PC-3 (cell line): ENCODE results near the gene SLC16A9. TPM values are rescaled to one million over a fixed set of nuclear protein-coding genes. Genes with fewer than 3 reads are reported as not detected.

Source experiments
- ATAC-seq: fragments of 200-7000 bp; cut with Tn5 transposase; 2 replicates; pipeline ENCODE4 v1.9.1; 2020; ENCODE audit warnings: mild to moderate bottlenecking, moderate library complexity
- BruUV-seq: library from RNA; stranded (reverse); fragments of 400-500 nt; replicated peaks from 2 replicates; lab custom pipeline; 2021; lab: Mats Ljungman, UMichigan
- CTCF ChIA-PET: fragments of 300-600 bp; sonication (Branson Sonifier 250); formaldehyde crosslinking; loops from one replicate; lab custom pipeline; 2022; ENCODE audit warnings: antibody characterized with exemption; lab: Charles Lee
- POLR2A ChIA-PET: fragments of 300-600 bp; sonication (Branson Sonifier 250); formaldehyde crosslinking; loops from one replicate; lab custom pipeline; 2022; ENCODE audit warnings: antibody characterized with exemption; ENCODE audit not compliant: unreplicated experiment; lab: Charles Lee
- DNase-seq: peaks from one replicate; pipeline ENCODE4 v3.0.0-alpha.2; 2015
- H2AFZ ChIP-seq: fragments of 300-600 bp; sonication (generic); 2 replicates; pipeline ENCODE4 v1.6.0; 2016; ENCODE audit warnings: antibody characterized with exemption, low read length
- H3F3A ChIP-seq: fragments of 300-600 bp; sonication (generic); one replicate; pipeline ENCODE4 v1.6.0; 2017; ENCODE audit warnings: antibody characterized with exemption, low read length, control low read depth, mild to moderate bottlenecking; ENCODE audit not compliant: unreplicated experiment
- H3K27ac ChIP-seq: fragments of 300-600 bp; sonication (generic); 2 replicates; pipeline ENCODE4 v1.5.1; 2016; ENCODE audit warnings: mild to moderate bottlenecking, low read length
- H3K27me3 ChIP-seq: fragments of 300-600 bp; sonication (generic); 2 replicates; pipeline ENCODE4 v1.6.1; 2016; ENCODE audit warnings: low read length, mixed read lengths
- H3K36me3 ChIP-seq: fragments of 300-600 bp; sonication (generic); 2 replicates; pipeline ENCODE4 v1.6.1; 2016; ENCODE audit warnings: low read depth, mixed run types, low read length, mixed read lengths
- H3K4me1 ChIP-seq: fragments of 300-600 bp; sonication (generic); 2 replicates; pipeline ENCODE4 v1.5.1; 2016; ENCODE audit warnings: low read length; ENCODE audit not compliant: insufficient read depth
- H3K4me2 ChIP-seq: fragments of 300-600 bp; sonication (generic); 2 replicates; pipeline ENCODE4 v1.6.0; 2016; ENCODE audit warnings: low read length
- H3K4me3 ChIP-seq: fragments of 300-600 bp; sonication (generic); 2 replicates; pipeline ENCODE4 v1.5.1; 2016; ENCODE audit warnings: mild to moderate bottlenecking, low read length, mixed read lengths
- H3K79me2 ChIP-seq: fragments of 300-600 bp; sonication (generic); 2 replicates; pipeline ENCODE4 v1.6.1; 2017; ENCODE audit warnings: low read length, mixed read lengths
- H3K9ac ChIP-seq: fragments of 300-600 bp; sonication (generic); 2 replicates; pipeline ENCODE4 v1.6.0; 2016; ENCODE audit warnings: mild to moderate bottlenecking, low read length
- H3K9me2 ChIP-seq: fragments of 300-600 bp; sonication (generic); replicated peaks from 2 replicates; pipeline ENCODE4 v1.6.1; 2016; ENCODE audit warnings: mixed run types, low read length, mixed read lengths
- H3K9me3 ChIP-seq: fragments of 300-600 bp; sonication (generic); 2 replicates; pipeline ENCODE4 v1.6.1; 2016; ENCODE audit warnings: low read length, mixed read lengths
- H4K20me1 ChIP-seq: fragments of 300-600 bp; sonication (generic); 2 replicates; pipeline ENCODE4 v1.6.1; 2016; ENCODE audit warnings: low read length, mixed read lengths
- EZH2 ChIP-seq: fragments of 300-600 bp; sonication (generic); IDR thresholded peaks from one replicate; pipeline ENCODE4 v1.6.1; 2017; ENCODE audit warnings: antibody characterized with exemption, mild to moderate bottlenecking, low read length; ENCODE audit not compliant: unreplicated experiment
- EZH2phosphoT487 ChIP-seq: fragments of 300-600 bp; sonication (generic); IDR thresholded peaks from 2 replicates; pipeline ENCODE4 v1.6.1; 2018; ENCODE audit warnings: mild to moderate bottlenecking, antibody characterized with exemption, low read length, borderline replicate concordance
- intact Hi-C: fragments of 100-400 bp; cut with micrococcal nuclease; formaldehyde crosslinking; loops from 2 replicates; pipeline ENCODE4 v1.9.0; 2023
- total RNA-seq: library from RNA; depleted of rRNA; stranded (reverse); fragments of >200 nt; gene quantifications from 2 replicates; pipeline ENCODE4 v1.2.3, GENCODE V29; 2014
- TF ChIP-seq, protein P1 (sequence below): fragments of 300-600 bp; sonication (generic); conservative IDR thresholded peaks from 2 replicates; pipeline ENCODE4 v1.5.1; 2017; ENCODE audit warnings: antibody characterized with exemption, low read depth, mild to moderate bottlenecking, low read length

SLC16A9 gene
- total RNA-seq, 1 experiment from 2014 or later: 17.4 TPM

DNA sequence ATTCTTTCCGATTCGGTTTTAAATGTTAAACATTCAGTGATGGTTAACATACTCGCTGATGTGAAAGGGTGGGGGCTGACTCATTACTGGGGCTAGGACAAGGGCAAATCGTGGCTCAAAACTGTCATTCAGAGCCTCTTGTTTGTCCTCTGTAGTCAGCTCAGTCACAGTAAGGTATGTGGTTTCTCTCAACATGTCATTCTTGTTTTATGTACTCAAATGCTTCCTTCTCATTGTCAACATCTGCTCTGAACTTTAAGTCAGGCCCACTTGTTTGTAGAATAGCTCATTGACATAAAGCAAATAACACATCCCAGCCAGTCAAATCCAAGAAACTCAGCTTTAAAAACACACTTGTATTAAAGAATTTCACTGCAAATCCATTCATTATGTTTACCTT is 7.3 kb downstream of the SLC16A9 start:
- Histone ChIP-seq H3K9me2 (no peaks in the 10 kb centered on the region), H3K36me3 (no peaks in the 10 kb centered on the region), H3F3A (no peaks in the 10 kb centered on the region), H3K79me2 (peaks cover 9% of the 10 kb centered on the region), H4K20me1 (no peaks in the 10 kb centered on the region), H2AFZ (no peak overlapping the region), H3K4me3 (no peak overlapping the region), H3K4me2 (peak overlapping the region; percentile 63), H3K9ac (no peak overlapping the region), H3K9me3 (no peaks in the 10 kb centered on the region), H3K27ac (peak overlapping the region; percentile 60), H3K27me3 (no peaks in the 10 kb centered on the region), H3K4me1 (peaks cover 18% of the 10 kb centered on the region)
- no TSS peak for BruUV-seq
- ATAC-seq (peak; percentile 100), DNase-seq (peak; percentile 97)
- CTCF ChIA-PET: interaction anchor here (0.7 to 1.4 kb wide), 4 partner anchors 28 to 92 kb away, joined by 3 to 7 read pairs (median 4); no protein-coding TSS in a partner anchor
- TF ChIP-seq, protein P1, sequence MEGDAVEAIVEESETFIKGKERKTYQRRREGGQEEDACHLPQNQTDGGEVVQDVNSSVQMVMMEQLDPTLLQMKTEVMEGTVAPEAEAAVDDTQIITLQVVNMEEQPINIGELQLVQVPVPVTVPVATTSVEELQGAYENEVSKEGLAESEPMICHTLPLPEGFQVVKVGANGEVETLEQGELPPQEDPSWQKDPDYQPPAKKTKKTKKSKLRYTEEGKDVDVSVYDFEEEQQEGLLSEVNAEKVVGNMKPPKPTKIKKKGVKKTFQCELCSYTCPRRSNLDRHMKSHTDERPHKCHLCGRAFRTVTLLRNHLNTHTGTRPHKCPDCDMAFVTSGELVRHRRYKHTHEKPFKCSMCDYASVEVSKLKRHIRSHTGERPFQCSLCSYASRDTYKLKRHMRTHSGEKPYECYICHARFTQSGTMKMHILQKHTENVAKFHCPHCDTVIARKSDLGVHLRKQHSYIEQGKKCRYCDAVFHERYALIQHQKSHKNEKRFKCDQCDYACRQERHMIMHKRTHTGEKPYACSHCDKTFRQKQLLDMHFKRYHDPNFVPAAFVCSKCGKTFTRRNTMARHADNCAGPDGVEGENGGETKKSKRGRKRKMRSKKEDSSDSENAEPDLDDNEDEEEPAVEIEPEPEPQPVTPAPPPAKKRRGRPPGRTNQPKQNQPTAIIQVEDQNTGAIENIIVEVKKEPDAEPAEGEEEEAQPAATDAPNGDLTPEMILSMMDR: no peak
- no peak for TF ChIP-seq EZH2
- no peak for TF ChIP-seq EZH2phosphoT487
- POLR2A ChIA-PET: interaction anchor here (0.7 to 1.6 kb wide), 2 partner anchors 48 to 92 kb away, joined by 6 read pairs; no protein-coding TSS in a partner anchor
- intact Hi-C loops: loop anchor here (1.0 to 2.0 kb wide), 3 partner anchors 13 to 76 kb away; no protein-coding TSS in a partner anchor

GRCh38 chr10:59700709-59701108 is 8.9 kb downstream of the SLC16A9 start:
- POLR2A ChIA-PET: interaction anchor here (0.5 kb wide), 1 partner anchor 9 kb away, joined by 3 read pairs; no protein-coding TSS in a partner anchor
- Histone ChIP-seq H3K4me1 (peaks cover 18% of the 10 kb centered on the region), H2AFZ (no peak overlapping the region), H3K4me3 (no peak overlapping the region), H3K36me3 (no peaks in the 10 kb centered on the region), H3F3A (no peaks in the 10 kb centered on the region), H3K79me2 (peaks cover 3% of the 10 kb centered on the region; the same call in 1 of the 2 replicates), H3K9me3 (no peaks in the 10 kb centered on the region), H3K9ac (no peak overlapping the region), H3K4me2 (no peak overlapping the region), H4K20me1 (no peaks in the 10 kb centered on the region), H3K9me2 (no peaks in the 10 kb centered on the region), H3K27ac (no peak overlapping the region), H3K27me3 (no peaks in the 10 kb centered on the region)
- intact Hi-C loops: no loop called here
- no TSS peak for BruUV-seq
- CTCF ChIA-PET: no interaction called here
- DNase-seq (no peak), ATAC-seq (no peak)
- TF ChIP-seq EZH2 (no peak), EZH2phosphoT487 (no peak)
- TF ChIP-seq, protein P1: no peak

DNA sequence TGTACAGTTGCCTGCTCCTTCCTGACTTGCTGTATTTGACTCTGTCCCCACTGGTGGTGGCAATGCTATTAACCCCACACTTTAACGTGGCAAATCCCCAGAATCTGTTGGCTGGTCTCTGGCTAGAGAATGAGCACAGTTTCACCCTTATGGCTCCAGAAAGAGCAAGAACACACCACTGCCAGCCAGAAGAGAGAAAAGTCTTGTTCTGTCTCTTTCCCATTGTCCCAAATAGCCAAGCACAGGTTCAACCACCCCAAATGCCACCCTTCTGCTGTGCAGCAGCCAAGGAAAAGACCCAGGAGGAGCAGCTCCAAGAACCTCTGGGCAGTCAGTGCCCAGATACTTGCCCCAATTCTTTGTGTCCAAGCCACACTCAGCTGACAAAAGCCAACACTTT is 11.3 kb downstream of the SLC16A9 start:
- no peak overlapping the region for H3K4me3 ChIP-seq
- H3K79me2 ChIP-seq: 0 out of 2 replicates have a peak, but pooled peaks cover 3% of the 10 kb centered on the region
- no peaks in the 10 kb centered on the region for H3K27me3 ChIP-seq
- H4K20me1 ChIP-seq: no peaks in the 10 kb centered on the region
- no peak overlapping the region for H3K27ac ChIP-seq
- TF ChIP-seq, protein P1: no peak
- no peak for TF ChIP-seq EZH2
- no peak for TF ChIP-seq EZH2phosphoT487
- no peaks in the 10 kb centered on the region for H3K9me3 ChIP-seq
- DNase-seq: no peak
- CTCF ChIA-PET: no interaction called here
- ATAC-seq: no peak
- H3F3A ChIP-seq: no peaks in the 10 kb centered on the region
- POLR2A ChIA-PET: no interaction called here
- no peaks in the 10 kb centered on the region for H3K9me2 ChIP-seq
- intact Hi-C loops: no loop called here
- peaks cover 16% of the 10 kb centered on the region for H3K4me1 ChIP-seq
- no peak overlapping the region for H3K4me2 ChIP-seq
- H2AFZ ChIP-seq: no peak overlapping the region
- BruUV-seq: no TSS peak
- no peak overlapping the region for H3K9ac ChIP-seq
- no peaks in the 10 kb centered on the region for H3K36me3 ChIP-seq
